22Rv1 (cell line): ENCODE results near the gene DNAJB8.

Experiments used
- ZFX ChIP-seq: fragments of 450-650 bp; IDR thresholded peaks from 2 replicates; pipeline ENCODE4 v1.6.1; 2017; ENCODE audit warnings: antibody characterized with exemption, borderline replicate concordance
- TF ChIP-seq, protein P1 (sequence below): fragments of 450-650 bp; IDR thresholded peaks from 2 replicates; pipeline ENCODE4 v1.5.1; 2017; ENCODE audit warnings: mild to moderate bottlenecking

- TF ChIP-seq, protein P1, sequence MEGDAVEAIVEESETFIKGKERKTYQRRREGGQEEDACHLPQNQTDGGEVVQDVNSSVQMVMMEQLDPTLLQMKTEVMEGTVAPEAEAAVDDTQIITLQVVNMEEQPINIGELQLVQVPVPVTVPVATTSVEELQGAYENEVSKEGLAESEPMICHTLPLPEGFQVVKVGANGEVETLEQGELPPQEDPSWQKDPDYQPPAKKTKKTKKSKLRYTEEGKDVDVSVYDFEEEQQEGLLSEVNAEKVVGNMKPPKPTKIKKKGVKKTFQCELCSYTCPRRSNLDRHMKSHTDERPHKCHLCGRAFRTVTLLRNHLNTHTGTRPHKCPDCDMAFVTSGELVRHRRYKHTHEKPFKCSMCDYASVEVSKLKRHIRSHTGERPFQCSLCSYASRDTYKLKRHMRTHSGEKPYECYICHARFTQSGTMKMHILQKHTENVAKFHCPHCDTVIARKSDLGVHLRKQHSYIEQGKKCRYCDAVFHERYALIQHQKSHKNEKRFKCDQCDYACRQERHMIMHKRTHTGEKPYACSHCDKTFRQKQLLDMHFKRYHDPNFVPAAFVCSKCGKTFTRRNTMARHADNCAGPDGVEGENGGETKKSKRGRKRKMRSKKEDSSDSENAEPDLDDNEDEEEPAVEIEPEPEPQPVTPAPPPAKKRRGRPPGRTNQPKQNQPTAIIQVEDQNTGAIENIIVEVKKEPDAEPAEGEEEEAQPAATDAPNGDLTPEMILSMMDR = no peak
- TF ChIP-seq ZFX = no peak
Measured at GRCh38 chr3:128508852-128509251, 42.2 kb upstream of the DNAJB8 start.
